HG03520 (cell line): Measurements from ENCODE around the gene MMP11.
A peak's percentile ranks its signal among the peaks of the same experiment; 100 is the strongest.
"Not testable (repeated sequence)": the region's sequence is repeated elsewhere in the genome, so short reads cannot be mapped to it uniquely, and the experiment has no call there.

Experiments
- ATAC-seq: cut with Tn5 transposase; IDR thresholded peaks from one replicate; pipeline ENCODE4 v1.9.1; 2021; ENCODE audit warnings: mild to moderate bottlenecking, moderate library complexity; ENCODE audit not compliant: unreplicated experiment

MMP11 gene

GRCh38 chr22:23772649-23773473 lies at the start of gene MMP11:
Gene MMP11, plus strand, starts transcription at chr22:23772849. Its CDS starts 22 bp downstream, at chr22:23772871.
- ATAC-seq, result no peak

GRCh38 chr22:23728108-23728507 lies 44.5 kb upstream of the MMP11 start:
- not testable (repeated sequence) for ATAC-seq

GRCh38 chr22:23737696-23738095 lies 35.0 kb upstream of the MMP11 start:
- ATAC-seq, result no peak

GRCh38 chr22:23742505-23743264 lies 30.0 kb upstream of the MMP11 start:
- no peak for ATAC-seq

GRCh38 chr22:23743303-23743705 lies 29.3 kb upstream of the MMP11 start:
- ATAC-seq, result no peak

- no peak for ATAC-seq
These were observed 28.6 kb upstream of the MMP11 start for GRCh38 chr22:23744001-23744400.

GRCh38 chr22:23744485-23744884 lies 28.2 kb upstream of the MMP11 start:
- no peak for ATAC-seq

GRCh38 chr22:23745791-23746190 lies 26.9 kb upstream of the MMP11 start:
- no peak for ATAC-seq

GRCh38 chr22:23749841-23750301 lies 22.8 kb upstream of the MMP11 start:
- ATAC-seq, result no peak

GRCh38 chr22:23750367-23750713 lies 22.3 kb upstream of the MMP11 start:
- ATAC-seq, result no peak

GRCh38 chr22:23750714-23751440 lies 21.8 kb upstream of the MMP11 start, which contains the start of gene ZNF70:
Gene ZNF70, minus strand, starts transcription at chr22:23751112. Its CDS starts 5,972 bp downstream, at chr22:23745140.
- peak; percentile 46 for ATAC-seq

GRCh38 chr22:23751441-23751996 lies 21.1 kb upstream of the MMP11 start:
- ATAC-seq, result no peak

GRCh38 chr22:23752090-23752691 lies 20.5 kb upstream of the MMP11 start:
- ATAC-seq, result no peak

- no peak for ATAC-seq
These were observed 19.9 kb upstream of the MMP11 start for GRCh38 chr22:23752750-23753149.

GRCh38 chr22:23753385-23753784 lies 19.3 kb upstream of the MMP11 start:
- no peak for ATAC-seq

GRCh38 chr22:23754220-23754919 lies 18.3 kb upstream of the MMP11 start, which contains the start of gene VPREB3:
Gene VPREB3, minus strand, starts transcription at chr22:23754425. Its CDS starts 62 bp downstream, at chr22:23754363.
- no peak for ATAC-seq

- no peak for ATAC-seq
These were observed 17.5 kb upstream of the MMP11 start for GRCh38 chr22:23754980-23755636.

GRCh38 chr22:23755711-23756110 lies 16.9 kb upstream of the MMP11 start:
- no peak for ATAC-seq

- no peak for ATAC-seq
These were observed 15.8 kb upstream of the MMP11 start for GRCh38 chr22:23756891-23757290.
